ENCODE measurements around the gene USPL1.

USPL1 gene

GRCh38 chr13:30585748-30586262 lies 31.9 kb upstream of the USPL1 start:
- no peak for TF ChIP-seq CTCF (IDR thresholded peaks at IDR 0.05; ENCODE audit: insufficient read depth, low read length, poor library complexity, severe bottlenecking)
- TF ChIP-seq EZH2phosphoT487 (conservative IDR thresholded peaks at IDR 0.05; ENCODE audit: low read length) = no peak
- H3K9ac ChIP-seq (ENCODE audit: low read length) = no peak overlapping the region
- no peaks in the 10 kb centered on the region for H3K79me2 ChIP-seq (ENCODE audit: insufficient read depth, low read length)
- no peak overlapping the region for H3K27ac ChIP-seq (ENCODE audit: low read depth, low read length)
- H3K4me3 ChIP-seq (ENCODE audit: insufficient read depth, low read length, poor library complexity, severe bottlenecking) = no peak overlapping the region
- H3K9me2 ChIP-seq (replicated peaks; ENCODE audit: insufficient read depth, low read length) = no peaks in the 10 kb centered on the region
- H3K36me3 ChIP-seq (ENCODE audit: low read length) = no peaks in the 10 kb centered on the region
- H4K20me1 ChIP-seq (ENCODE audit: low read depth, low read length) = no peaks in the 10 kb centered on the region
- H3F3A ChIP-seq (ENCODE audit: insufficient read depth) = no peaks in the 10 kb centered on the region
- H2AFZ ChIP-seq (ENCODE audit: low read depth, low read length, severe bottlenecking) = no peak overlapping the region
- no peak overlapping the region for H3K4me2 ChIP-seq (ENCODE audit: low read depth, low read length, poor library complexity, severe bottlenecking)
- H3K27me3 ChIP-seq (ENCODE audit: low read length) = no peaks in the 10 kb centered on the region
- H3K9me3 ChIP-seq (ENCODE audit: insufficient read depth, low read length) = no peaks in the 10 kb centered on the region

- H3K9me2 ChIP-seq (replicated peaks; ENCODE audit: insufficient read depth, low read length) = no peaks in the 10 kb centered on the region
- H3K27me3 ChIP-seq (ENCODE audit: low read length) = no peaks in the 10 kb centered on the region
- H3K4me2 ChIP-seq (ENCODE audit: low read depth, low read length, poor library complexity, severe bottlenecking) = no peak overlapping the region
- H3K4me3 ChIP-seq (ENCODE audit: insufficient read depth, low read length, poor library complexity, severe bottlenecking) = no peak overlapping the region
- no peaks in the 10 kb centered on the region for H3K36me3 ChIP-seq (ENCODE audit: low read length)
- H3K79me2 ChIP-seq (ENCODE audit: insufficient read depth, low read length) = no peaks in the 10 kb centered on the region
- TF ChIP-seq CTCF (IDR thresholded peaks at IDR 0.05; ENCODE audit: insufficient read depth, low read length, poor library complexity, severe bottlenecking) (no peak), EZH2phosphoT487 (conservative IDR thresholded peaks at IDR 0.05; ENCODE audit: low read length) (no peak)
- H3K9ac ChIP-seq (ENCODE audit: low read length) = no peak overlapping the region
- no peak overlapping the region for H3K27ac ChIP-seq (ENCODE audit: low read depth, low read length)
- H3F3A ChIP-seq (ENCODE audit: insufficient read depth) = no peaks in the 10 kb centered on the region
- no peaks in the 10 kb centered on the region for H4K20me1 ChIP-seq (ENCODE audit: low read depth, low read length)
- no peaks in the 10 kb centered on the region for H3K9me3 ChIP-seq (ENCODE audit: insufficient read depth, low read length)
- H2AFZ ChIP-seq (ENCODE audit: low read depth, low read length, severe bottlenecking) = no peak overlapping the region
These were observed 30.5 kb upstream of the USPL1 start for GRCh38 chr13:30587231-30587630.

- no peak overlapping the region for H3K4me3 ChIP-seq (ENCODE audit: insufficient read depth, low read length, poor library complexity, severe bottlenecking)
- H2AFZ ChIP-seq (ENCODE audit: low read depth, low read length, severe bottlenecking) = no peak overlapping the region
- TF ChIP-seq EZH2phosphoT487 (conservative IDR thresholded peaks at IDR 0.05; ENCODE audit: low read length) = no peak
- no peak for TF ChIP-seq CTCF (IDR thresholded peaks at IDR 0.05; ENCODE audit: insufficient read depth, low read length, poor library complexity, severe bottlenecking)
- H3K9me2 ChIP-seq (replicated peaks; ENCODE audit: insufficient read depth, low read length) = no peaks in the 10 kb centered on the region
- no peak overlapping the region for H3K9ac ChIP-seq (ENCODE audit: low read length)
- no peaks in the 10 kb centered on the region for H4K20me1 ChIP-seq (ENCODE audit: low read depth, low read length)
- H3K79me2 ChIP-seq (ENCODE audit: insufficient read depth, low read length) = no peaks in the 10 kb centered on the region
- no peak overlapping the region for H3K4me2 ChIP-seq (ENCODE audit: low read depth, low read length, poor library complexity, severe bottlenecking)
- H3F3A ChIP-seq (ENCODE audit: insufficient read depth) = no peaks in the 10 kb centered on the region
- H3K36me3 ChIP-seq (ENCODE audit: low read length) = no peaks in the 10 kb centered on the region
- H3K9me3 ChIP-seq (ENCODE audit: insufficient read depth, low read length) = no peaks in the 10 kb centered on the region
- no peaks in the 10 kb centered on the region for H3K27me3 ChIP-seq (ENCODE audit: low read length)
- no peak overlapping the region for H3K27ac ChIP-seq (ENCODE audit: low read depth, low read length)
These were observed 30.0 kb upstream of the USPL1 start for GRCh38 chr13:30587739-30588138.

Data from SU-DHL-6 (cell line).